Fibroblast of pulmonary artery (primary cell): ENCODE data around the gene PDE7B.
"Not testable (repeated sequence)": the region's sequence is repeated elsewhere in the genome, so short reads cannot be mapped to it uniquely, and the experiment has no call there.

Experiments
- DNase-seq: peaks from one replicate; pipeline ENCODE4 v3.0.0-alpha.2; 2010; ENCODE audit warnings: low read depth
- H3K4me3 ChIP-seq: replicated peaks from 2 replicates; pipeline ENCODE4 v1.5.1; 2011; ENCODE audit warnings: low read depth, mild to moderate bottlenecking, control low read depth, low read length, moderate library complexity
- TF ChIP-seq, protein P1 (sequence below): IDR thresholded peaks from 2 replicates; pipeline ENCODE4 v1.5.1; 2011; ENCODE audit warnings: mild to moderate bottlenecking, control low read depth, low read length, inconsistent platforms; ENCODE audit errors: missing control alignments

Gene PDE7B

DNA sequence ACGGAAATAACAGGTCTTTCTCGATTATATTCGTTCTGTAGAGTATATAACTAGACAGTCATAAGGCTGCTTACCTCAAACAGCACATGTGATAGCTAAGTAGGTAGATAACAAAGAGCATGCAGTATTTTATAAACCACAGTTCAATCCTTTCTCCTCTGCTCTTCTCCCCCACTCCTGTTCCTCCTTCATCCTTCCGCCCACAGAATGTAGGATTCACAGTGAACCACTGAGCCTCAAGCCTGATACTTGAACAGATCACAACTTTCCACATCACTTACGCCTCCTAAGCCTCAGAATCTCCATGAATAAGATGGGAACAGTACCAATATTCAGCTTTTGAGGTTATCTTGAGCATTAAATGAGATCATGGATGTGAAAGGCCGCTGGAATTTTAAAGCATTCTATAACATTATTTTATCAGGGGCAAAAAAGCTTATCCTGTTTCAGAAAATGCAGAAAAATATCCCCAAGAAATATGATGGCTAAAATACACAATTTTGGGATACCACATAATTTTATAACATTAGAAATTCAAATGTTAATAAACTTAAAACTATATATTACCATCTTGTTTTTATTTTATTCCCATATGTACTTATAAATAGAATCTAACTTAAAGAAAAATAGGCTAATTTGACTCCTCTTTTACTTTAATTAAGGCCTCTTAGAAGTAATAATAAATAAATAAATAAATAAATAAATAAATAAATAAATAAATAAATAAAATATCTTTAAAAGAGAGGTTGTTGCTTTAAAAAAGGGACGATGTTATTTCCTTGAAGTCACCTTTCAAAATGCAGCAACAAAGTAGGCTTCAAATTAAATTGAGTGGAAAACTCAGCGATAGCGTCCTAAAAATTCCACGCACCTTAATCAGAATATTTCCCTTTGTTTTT is 365.3 kb downstream of the PDE7B start:
- no peak overlapping the region for H3K4me3 ChIP-seq
- DNase-seq, result no peak
- TF ChIP-seq, protein P1, sequence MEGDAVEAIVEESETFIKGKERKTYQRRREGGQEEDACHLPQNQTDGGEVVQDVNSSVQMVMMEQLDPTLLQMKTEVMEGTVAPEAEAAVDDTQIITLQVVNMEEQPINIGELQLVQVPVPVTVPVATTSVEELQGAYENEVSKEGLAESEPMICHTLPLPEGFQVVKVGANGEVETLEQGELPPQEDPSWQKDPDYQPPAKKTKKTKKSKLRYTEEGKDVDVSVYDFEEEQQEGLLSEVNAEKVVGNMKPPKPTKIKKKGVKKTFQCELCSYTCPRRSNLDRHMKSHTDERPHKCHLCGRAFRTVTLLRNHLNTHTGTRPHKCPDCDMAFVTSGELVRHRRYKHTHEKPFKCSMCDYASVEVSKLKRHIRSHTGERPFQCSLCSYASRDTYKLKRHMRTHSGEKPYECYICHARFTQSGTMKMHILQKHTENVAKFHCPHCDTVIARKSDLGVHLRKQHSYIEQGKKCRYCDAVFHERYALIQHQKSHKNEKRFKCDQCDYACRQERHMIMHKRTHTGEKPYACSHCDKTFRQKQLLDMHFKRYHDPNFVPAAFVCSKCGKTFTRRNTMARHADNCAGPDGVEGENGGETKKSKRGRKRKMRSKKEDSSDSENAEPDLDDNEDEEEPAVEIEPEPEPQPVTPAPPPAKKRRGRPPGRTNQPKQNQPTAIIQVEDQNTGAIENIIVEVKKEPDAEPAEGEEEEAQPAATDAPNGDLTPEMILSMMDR, result no peak

DNA sequence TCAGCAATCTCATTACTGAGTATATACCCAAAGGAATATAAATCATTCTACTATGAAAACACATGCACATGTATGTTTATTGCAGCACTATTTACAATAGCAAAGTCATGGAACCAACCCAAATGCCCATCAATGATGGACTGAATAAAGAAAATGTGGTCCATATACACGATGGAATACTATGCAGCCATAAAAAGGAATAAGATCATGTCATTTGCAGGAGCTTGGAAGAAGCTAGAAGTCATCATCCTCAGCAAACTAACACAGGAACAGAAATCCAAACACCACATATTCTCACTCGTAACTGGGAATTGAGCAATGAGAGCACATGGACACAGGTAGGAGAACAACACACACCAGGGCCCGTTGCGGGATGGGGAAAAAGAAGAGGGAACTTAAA is 373.5 kb downstream of the PDE7B start:
- not testable (repeated sequence) for DNase-seq, H3K4me3 ChIP-seq

DNA sequence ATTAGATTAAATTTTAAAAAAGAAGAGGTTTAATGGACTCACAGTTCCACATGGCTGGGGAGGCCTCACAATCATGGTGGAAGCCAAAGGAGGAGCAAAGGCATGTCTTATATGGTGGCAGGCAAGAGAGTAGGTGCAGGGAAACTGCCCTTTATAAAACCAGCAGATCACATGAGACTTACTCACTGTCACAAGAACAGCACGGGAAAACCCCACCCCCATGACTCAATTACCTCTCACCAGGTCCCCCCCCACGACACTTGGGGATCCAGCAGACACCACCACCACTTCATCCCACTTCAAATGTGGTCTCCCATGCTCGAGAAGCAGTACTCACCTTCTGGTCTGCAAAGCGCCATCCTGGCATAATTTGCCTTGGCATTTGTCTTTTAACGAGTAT is 374.0 kb downstream of the PDE7B start:
- DNase-seq, result no peak
- no peak overlapping the region for H3K4me3 ChIP-seq
- TF ChIP-seq, protein P1, result no peak

DNA sequence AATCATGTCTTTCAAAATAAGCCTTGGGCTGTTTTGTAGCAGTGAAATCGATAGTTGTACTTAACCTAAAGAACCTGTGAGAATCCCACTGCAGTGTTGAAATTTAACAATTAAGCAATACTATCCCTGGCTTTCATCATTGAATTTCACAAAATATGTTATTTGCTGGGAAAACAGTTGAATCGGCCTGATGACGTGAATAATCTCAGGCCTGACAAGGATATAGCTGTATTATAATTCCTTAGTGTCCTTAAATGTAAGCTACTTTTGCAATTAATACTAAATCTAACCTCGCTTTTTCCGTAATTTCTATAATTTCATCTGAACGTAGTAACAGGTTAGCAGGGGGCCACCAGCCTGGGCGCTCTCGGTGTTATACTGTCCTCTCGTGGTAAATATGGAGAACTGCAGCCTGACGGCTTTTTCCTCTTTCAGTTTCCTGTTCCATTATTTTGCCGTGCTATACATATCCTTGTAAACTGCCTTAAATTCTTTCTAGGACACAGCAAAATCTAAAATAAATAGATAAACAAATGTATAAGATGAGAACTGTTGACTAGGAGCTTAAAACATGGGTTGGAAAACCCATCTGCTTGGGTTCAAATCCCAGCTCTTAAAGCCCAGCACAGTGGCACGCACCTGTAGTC is 374.6 kb downstream of the PDE7B start:
- DNase-seq, result peak; percentile 78
- TF ChIP-seq, protein P1, result no peak
- no peak overlapping the region for H3K4me3 ChIP-seq

DNA sequence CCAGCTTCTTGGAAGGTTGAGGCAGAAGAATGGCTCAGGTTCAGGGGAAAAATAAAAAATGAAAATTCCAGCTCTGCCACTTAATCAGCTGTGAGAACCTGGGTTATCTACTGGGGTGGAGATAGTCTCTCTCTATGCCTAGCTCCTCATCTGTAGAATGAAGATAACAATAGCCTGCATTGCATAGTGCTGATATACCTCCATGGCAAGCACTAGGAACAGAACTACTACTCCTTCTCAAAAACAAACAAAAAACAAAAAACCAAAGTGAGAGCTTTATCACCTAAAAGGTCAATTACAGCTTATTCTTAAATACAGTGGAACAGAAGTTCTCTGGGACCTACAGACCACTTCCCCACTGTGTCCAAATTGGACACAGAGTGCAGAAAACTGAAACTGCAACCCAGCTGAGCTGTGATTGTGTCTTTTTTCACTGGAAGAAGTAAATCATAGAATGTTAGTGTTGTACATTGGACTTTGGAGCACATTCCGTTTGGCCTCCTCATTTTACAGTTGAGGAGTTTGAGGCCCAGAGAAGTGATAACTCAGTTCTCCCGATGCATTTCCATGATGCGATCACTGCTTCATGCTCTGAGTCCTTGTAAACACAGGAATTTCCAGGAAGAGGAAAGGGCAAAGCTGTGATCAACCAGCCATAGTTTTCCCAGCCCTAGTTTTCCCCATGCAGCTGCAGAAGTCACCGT is 375.3 kb downstream of the PDE7B start:
- no peak overlapping the region for H3K4me3 ChIP-seq
- TF ChIP-seq, protein P1, result no peak
- no peak for DNase-seq

DNA sequence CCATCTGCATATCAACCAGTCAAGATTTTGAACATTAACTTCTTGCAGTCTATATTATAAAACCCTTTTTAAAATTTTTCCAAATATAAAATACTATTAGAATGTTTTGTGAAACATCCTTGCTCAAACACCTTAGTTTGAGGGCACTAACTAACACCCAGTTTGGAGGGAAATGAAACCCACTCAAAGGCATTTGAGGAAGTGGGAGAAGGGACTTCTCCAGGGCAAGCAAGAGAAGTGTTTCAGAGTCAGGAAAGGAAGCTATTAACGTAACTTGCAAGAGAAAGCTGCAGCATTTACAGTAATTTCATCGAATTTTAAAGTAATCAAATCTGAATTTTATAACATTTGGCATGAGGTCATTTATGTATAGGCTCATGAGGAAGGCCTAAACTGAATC is 377.3 kb downstream of the PDE7B start:
- TF ChIP-seq, protein P1, result no peak
- H3K4me3 ChIP-seq, result no peak overlapping the region
- DNase-seq, result no peak

DNA sequence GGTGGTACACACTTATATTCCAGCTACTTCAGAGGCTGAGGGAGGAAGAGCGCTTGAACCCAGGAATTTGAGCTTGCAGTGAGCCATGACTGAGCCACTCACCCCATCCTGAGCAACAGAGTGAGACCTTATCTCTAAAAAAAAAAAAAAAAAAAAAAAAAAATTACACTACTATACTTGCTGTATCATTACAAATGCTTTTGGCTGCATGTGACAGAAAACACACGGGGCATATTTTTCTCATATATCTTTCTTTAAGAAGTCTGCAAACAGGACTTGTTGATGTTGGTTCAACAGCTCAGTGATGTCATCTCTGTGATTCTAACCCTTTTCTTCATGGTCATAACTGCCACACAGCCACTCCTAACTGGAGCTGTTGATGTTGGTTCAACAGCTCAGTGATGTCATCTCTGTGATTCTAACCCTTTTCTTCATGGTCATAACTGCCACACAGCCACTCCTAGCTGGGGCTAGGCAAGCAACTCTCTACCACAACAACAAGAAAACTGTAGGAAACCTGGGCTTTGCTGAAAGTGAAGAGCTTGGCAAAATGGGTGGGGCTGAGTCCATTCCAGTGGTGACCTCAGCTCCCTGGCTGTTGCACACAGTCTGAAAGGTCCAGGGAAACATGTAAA is 378.8 kb downstream of the PDE7B start:
- TF ChIP-seq, protein P1, result no peak
- H3K4me3 ChIP-seq, result no peak overlapping the region
- no peak for DNase-seq
